Iris pigment epithelial cell (primary cell): ENCODE data around the gene PGP.
"Not testable (repeated sequence)": the region's sequence is repeated elsewhere in the genome, so short reads cannot be mapped to it uniquely, and the experiment has no call there.

Experiments
- DNase-seq: peaks from one replicate; pipeline ENCODE4 v3.0.0-alpha.2; 2011; ENCODE audit warnings: low read depth

PGP gene, protein sequence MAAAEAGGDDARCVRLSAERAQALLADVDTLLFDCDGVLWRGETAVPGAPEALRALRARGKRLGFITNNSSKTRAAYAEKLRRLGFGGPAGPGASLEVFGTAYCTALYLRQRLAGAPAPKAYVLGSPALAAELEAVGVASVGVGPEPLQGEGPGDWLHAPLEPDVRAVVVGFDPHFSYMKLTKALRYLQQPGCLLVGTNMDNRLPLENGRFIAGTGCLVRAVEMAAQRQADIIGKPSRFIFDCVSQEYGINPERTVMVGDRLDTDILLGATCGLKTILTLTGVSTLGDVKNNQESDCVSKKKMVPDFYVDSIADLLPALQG

DNA sequence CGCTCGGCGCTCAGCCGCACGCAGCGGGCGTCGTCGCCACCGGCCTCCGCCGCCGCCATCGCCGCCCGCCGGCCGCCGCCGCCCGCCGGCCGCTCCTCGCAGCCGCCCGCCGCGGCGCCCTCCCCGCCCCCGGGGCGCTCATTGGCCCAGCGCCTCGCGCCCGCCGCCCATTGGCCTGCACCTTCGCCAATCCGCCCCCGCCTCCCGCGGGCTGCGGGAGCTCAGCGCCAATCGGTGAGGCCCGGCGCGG lies at the start of gene PGP:
Gene PGP, minus strand, starts transcription at position 122 of the 250 bp plus-strand sequence. Its CDS starts 63 bp downstream, at position 59.
- no peak for DNase-seq

DNA sequence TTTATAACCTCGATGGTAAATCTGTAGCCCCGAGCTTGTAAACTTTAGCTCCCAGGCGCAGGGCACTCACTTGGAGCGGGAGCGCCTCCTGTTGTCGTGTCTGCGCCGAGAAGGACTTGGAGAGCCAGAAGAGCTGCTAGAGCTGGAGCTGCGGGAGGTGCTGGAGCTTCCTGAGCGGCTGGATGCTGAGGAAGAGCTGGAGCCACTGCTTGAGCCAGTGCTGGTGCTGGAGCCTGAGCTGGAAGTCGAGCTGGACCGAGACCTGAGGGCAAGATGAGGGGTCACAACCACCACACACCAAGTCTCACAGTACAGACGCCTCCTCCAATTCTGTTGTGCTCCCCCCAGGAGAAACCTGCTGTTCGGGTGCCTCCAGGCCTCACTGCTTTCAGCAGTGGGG lies 48.4 kb upstream of the PGP start:
- DNase-seq, result not testable (repeated sequence)

- DNase-seq, result no peak
Observed at GRCh38 chr16:2260250-2260649, 45.6 kb upstream of the PGP start.

DNA sequence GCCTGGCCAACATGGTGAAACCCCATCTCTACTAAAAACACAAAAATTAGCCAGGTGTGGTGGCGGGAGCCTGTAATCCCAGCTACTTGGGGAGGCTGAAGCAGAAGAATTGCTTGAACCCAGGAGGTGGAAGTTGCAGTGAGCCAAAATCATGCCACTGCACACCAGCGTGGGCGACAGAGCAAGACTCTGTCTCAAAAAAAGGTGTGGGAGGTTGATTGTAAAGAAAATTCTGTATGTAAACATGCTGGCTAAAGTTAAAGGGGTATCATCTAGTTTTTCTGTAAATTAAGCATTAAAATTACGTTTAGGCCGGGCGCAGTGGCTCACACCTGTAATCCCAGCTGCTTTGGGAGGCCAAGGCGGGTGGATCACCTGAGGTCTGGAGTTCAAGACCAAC lies 43.9 kb upstream of the PGP start:
- DNase-seq, result not testable (repeated sequence)

DNA sequence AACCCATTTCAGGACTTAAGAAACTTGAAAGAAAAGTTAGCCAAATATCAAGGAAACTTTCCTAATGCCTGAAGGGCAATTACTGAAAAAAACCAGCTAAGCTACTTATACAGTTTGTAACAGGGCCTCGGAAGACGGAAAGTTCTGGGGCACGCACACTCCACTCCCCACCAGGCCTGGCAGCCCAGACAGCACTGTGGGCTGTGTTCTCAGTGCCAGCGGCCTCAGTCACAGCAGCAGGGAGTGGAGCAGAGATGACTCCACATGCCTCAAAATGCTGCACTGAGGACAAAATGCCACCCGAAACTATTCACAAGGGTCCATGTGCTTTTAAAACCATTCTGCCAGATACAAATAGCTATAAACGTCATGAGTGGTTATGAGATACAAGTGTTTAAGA lies 43.1 kb upstream of the PGP start:
- DNase-seq, result no peak

DNA sequence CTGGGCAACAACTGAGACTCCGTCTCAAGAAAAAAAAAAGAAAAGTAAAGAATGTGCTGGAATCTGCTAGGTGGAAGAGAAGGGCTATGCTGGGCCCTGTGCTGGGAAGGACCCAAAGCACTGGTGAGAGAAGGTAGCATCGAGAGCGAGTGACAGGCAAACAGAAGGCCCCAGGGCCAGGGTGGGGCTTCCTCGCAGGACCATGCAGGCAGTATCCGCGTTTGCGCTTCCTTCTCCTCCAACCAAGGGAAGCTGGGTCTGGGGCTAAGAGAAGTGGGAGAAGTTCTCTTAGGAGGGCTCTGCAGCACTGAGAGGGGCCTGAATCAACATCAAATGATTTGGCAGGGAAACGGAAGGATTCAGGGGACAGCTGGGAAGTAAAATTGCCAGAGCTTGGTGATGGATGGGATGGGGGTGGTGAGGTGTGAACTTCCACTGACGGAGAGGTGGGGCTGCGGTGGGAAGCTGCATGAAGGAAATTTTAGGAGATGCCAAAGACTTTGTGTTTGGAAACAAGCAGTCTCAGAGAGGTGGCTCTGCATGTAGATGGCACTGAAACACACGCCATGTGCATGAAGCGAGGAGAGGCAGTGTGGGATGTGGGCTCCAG lies 42.0 kb upstream of the PGP start:
- no peak for DNase-seq

DNA sequence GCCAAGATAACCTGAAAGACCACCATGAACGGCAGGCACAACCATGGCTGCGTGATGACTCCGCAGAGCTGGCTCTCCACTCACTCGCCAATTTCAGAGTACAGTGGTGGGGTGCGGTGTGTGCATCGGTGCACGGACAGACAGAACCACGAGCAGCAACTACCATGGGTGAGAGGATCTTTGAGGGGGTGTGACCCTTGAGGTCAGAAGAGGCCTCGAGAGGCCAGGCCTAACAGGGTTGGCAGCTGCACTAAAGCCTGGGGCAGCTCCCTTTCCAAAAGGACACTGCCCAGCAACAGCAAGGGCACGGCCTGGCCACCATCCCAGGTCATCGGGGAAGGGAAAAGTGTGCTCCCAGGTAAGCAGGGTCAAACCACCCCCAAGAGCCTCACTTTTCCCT lies 38.7 kb upstream of the PGP start:
- no peak for DNase-seq

- DNase-seq, result no peak
Observed at GRCh38 chr16:2252806-2253148, 38.1 kb upstream of the PGP start.

- peak; percentile 94 for DNase-seq
Observed at GRCh38 chr16:2251296-2252111, 36.9 kb upstream of the PGP start, which contains the start of gene ECI1. ECI1 (minus strand) TSS chr16:2251587; CDS start chr16:2251566, 21 bp downstream.

GRCh38 chr16:2250652-2251295 lies 36.1 kb upstream of the PGP start:
- peak; percentile 43 for DNase-seq

- DNase-seq, result no peak
Observed at GRCh38 chr16:2246301-2246885, 31.8 kb upstream of the PGP start.

- no peak for DNase-seq
Observed at GRCh38 chr16:2244926-2245795, 30.5 kb upstream of the PGP start.

DNA sequence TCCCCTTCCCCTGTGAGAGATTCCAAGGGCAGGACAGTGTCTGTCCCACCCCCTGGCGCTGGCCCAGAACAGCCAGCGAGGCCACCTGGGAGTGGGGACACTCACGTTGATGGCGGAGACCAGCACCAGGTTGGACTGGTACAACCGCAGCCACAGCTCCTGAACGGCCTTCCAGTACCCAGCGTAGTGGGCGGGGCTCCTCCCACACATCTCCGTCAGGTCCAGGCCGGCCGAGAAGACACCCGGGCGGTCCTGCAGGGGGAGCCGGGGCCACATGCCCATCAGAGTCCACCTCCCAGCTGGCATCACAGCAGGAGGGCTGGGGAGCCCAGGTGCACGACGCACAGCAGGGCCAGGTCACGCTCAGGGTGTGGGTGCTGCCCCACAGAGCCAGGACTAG lies 29.7 kb upstream of the PGP start:
- no peak for DNase-seq

DNA sequence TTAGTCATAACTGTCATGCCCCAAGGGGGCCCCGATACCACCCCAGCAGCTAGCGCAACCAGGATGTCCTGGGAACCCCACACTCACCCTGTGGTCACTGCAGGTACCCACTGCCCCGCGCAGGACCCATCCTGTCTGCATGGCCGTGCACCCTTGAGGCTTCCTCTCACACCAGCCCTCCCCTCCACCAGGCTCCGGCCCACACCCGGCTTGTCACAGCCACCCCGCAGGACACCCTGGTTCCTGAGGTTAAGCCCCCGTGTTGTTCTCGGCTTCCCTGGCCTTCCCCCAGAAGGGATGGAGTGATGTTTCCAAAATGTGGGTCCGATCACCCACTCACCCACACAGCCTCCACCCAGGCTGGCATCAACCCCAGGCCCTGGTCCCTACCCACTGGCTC lies 29.1 kb upstream of the PGP start:
- no peak for DNase-seq

DNA sequence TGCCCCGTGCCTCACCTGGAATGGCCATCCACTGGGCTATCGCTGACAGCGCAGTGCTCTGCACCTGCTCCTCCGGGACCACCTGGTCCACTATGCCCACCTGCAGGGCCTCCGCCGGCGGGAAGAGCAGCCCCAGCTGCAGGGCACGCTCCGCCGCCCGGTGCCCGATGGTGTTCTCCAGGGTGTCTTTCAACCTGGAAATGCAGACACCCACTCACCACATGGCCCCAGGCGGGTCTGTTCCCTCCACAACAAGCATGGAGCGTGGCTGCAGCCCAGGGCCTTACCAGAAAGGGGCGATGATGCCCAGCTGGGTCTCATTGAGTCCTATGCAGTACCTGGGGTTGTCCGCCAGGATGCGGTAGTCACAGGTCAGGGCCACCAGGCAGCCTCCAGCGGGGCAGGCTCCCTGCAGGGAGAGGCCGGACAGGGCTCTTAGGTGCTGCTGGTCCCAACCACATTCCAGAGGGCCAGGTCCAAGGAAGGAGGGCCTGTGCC lies 28.4 kb upstream of the PGP start:
- no peak for DNase-seq

DNA sequence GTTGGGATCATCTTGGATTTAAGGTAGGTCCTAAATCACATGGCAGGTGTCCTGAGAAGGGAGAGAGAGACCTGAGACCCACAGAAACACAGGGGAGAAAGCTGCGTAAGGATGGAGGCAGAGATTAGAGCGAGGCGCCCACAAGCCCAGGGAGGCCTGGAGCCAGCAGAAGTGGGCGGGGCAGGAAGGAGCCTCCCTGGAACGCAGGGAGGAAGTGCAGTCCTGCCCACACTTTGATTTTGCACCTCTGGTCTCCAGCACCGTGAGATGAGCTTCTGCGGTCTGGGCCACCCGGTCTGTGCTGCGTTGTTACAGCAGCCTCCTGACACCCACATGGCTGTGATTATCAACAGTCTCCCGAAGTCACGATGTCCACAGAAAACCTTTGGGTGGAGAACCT lies 28.0 kb upstream of the PGP start:
- no peak for DNase-seq

GRCh38 chr16:2240331-2240730 lies 25.7 kb upstream of the PGP start:
- DNase-seq, result not testable (repeated sequence)

DNA sequence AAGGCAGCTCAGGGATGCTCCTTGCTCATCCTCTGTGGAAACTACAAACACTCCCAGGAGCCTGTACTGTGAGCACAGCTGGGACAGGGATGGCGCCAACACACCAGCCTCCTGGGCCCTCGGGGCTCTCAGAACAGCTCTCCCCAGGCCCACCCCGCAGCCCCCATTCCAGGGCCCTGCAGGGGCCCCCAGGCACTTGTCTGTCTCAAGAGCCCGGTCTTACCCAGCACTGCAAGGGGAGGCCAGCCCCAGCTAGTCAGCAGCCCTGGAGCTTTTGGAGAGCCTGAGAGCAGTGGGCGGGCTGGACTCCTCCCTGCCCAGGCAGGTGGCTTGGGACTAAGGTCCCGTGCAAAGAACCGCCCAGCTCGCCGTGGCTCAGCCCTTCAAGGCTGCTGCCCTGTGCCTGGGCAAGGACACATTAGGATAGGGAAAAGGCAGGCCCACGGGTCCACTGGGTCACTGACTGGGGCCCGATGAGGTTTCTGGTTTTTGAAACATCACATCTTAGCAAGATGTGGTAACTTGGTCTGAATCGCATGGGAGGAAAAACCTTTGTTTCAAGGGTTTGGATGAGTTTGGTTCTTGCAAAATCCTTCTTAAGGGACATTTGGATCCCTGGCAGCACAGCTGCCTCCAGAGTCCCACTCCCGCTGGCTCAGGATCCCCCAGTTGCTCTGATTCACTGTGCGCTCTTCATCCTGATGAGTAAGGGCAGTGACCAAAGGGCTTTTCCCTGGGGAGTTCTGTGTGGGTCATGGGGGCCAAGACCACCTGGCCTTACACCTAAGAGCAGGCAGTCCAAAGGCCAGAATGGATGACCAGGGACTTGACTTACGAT lies 24.4 kb upstream of the PGP start:
- DNase-seq, result no peak

- DNase-seq, result no peak
Observed at GRCh38 chr16:2238150-2238837, 23.7 kb upstream of the PGP start.
